ENCODE measurements around the gene GLP1R. TPM values are rescaled to one million over a fixed set of nuclear protein-coding genes. Genes with fewer than 3 reads are reported as not detected.

GLP1R gene
- total RNA-seq, 1 donor from 2014 or later = 3.9 TPM

DNA sequence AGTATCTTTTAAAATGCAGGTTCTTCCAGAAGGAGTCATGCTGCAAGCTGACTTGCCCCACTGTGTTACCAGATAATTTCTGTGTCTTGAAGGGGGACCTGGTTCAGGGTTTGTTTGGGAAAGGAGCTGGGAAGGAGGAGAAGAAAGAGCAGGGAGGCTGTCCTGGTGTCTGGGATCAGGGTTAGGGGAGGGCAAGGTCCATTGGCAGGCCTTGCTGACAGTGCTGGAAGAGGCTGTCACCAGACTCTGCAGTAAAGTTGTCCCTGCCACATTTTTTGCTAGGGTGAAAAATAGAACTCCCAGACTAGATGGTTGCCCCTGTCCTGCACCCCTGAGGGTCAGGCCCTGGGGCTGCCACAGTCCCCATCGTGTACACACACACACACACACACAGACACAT, 14.9 kb downstream of the GLP1R start:
- no peak for DNase-seq (ENCODE audit: low spot score, unreplicated experiment)
- Mint-ChIP-seq H3K4me3 (ENCODE audit: low read depth) (no peak overlapping the region), H3K27me3 (peaks cover 12% of the 10 kb centered on the region), H3K36me3 (ENCODE audit: insufficient read depth) (peaks cover 2% of the 10 kb centered on the region), H3K27ac (peak overlapping the region; percentile 10), H3K9me3 (ENCODE audit: low read depth) (no peaks in the 10 kb centered on the region), H3K4me1 (ENCODE audit: low read depth) (peaks cover 19% of the 10 kb centered on the region)
- TF ChIP-seq, protein P1, sequence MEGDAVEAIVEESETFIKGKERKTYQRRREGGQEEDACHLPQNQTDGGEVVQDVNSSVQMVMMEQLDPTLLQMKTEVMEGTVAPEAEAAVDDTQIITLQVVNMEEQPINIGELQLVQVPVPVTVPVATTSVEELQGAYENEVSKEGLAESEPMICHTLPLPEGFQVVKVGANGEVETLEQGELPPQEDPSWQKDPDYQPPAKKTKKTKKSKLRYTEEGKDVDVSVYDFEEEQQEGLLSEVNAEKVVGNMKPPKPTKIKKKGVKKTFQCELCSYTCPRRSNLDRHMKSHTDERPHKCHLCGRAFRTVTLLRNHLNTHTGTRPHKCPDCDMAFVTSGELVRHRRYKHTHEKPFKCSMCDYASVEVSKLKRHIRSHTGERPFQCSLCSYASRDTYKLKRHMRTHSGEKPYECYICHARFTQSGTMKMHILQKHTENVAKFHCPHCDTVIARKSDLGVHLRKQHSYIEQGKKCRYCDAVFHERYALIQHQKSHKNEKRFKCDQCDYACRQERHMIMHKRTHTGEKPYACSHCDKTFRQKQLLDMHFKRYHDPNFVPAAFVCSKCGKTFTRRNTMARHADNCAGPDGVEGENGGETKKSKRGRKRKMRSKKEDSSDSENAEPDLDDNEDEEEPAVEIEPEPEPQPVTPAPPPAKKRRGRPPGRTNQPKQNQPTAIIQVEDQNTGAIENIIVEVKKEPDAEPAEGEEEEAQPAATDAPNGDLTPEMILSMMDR (IDR thresholded peaks at IDR 0.05; ENCODE audit: unreplicated experiment) = no peak

DNA sequence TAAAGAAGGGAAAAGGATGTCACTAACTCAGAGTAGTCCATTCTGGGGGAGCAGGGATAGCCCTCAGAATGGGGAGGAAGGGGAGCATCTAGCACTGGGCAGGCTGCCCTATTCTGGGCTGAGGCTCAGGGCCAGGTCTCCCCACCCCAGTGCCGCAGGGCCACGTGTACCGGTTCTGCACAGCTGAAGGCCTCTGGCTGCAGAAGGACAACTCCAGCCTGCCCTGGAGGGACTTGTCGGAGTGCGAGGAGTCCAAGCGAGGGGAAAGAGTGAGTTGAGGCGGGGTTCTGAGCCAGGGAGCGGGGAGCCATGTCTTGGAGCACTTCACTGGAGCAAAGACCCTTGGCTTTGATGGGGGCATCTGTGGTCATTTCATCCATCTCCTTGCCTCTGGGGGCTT, 17.0 kb downstream of the GLP1R start:
- Mint-ChIP-seq H3K4me3 (ENCODE audit: low read depth) (no peak overlapping the region), H3K27ac (no peak overlapping the region), H3K36me3 (ENCODE audit: insufficient read depth) (peaks cover 2% of the 10 kb centered on the region), H3K4me1 (ENCODE audit: low read depth) (peaks cover 10% of the 10 kb centered on the region), H3K27me3 (peaks cover 8% of the 10 kb centered on the region), H3K9me3 (ENCODE audit: low read depth) (peaks cover 4% of the 10 kb centered on the region)
- no peak for DNase-seq (ENCODE audit: low spot score, unreplicated experiment)
- TF ChIP-seq, protein P1 (IDR thresholded peaks at IDR 0.05; ENCODE audit: unreplicated experiment) = no peak

DNA sequence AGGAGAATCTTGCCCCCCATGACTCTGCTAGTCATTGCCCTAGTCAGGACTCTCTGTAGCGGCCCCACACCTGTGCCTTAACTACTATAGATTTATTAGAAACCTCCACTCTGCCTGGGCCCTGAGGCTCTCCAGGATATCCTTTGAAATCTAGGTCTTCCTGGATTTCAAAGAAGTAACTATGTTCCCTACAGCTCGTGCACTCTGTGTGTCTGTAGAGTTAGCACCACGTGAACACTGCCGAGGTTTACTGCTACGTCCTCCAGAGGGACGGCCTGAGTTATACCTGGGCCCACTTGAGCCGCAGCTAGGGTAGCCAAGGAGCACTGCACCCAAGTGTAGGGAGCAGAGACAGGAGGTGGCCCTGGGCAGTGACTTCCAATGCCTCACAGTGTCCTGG, 19.8 kb downstream of the GLP1R start:
- Mint-ChIP-seq H3K4me1 (ENCODE audit: low read depth) (peaks cover 4% of the 10 kb centered on the region), H3K27ac (no peak overlapping the region), H3K36me3 (ENCODE audit: insufficient read depth) (peaks cover 2% of the 10 kb centered on the region), H3K27me3 (peaks cover 9% of the 10 kb centered on the region), H3K9me3 (ENCODE audit: low read depth) (peaks cover 4% of the 10 kb centered on the region), H3K4me3 (ENCODE audit: low read depth) (no peak overlapping the region)
- TF ChIP-seq, protein P1 (IDR thresholded peaks at IDR 0.05; ENCODE audit: unreplicated experiment) = no peak
- no peak for DNase-seq (ENCODE audit: low spot score, unreplicated experiment)

- H3K9me3 Mint-ChIP-seq (ENCODE audit: low read depth) = peaks cover 4% of the 10 kb centered on the region
- H3K27ac Mint-ChIP-seq = no peak overlapping the region
- peaks cover 12% of the 10 kb centered on the region for H3K27me3 Mint-ChIP-seq
- H3K4me1 Mint-ChIP-seq (ENCODE audit: low read depth) = peaks cover 2% of the 10 kb centered on the region
- no peak overlapping the region for H3K4me3 Mint-ChIP-seq (ENCODE audit: low read depth)
- H3K36me3 Mint-ChIP-seq (ENCODE audit: insufficient read depth) = no peaks in the 10 kb centered on the region
- TF ChIP-seq, protein P1 (IDR thresholded peaks at IDR 0.05; ENCODE audit: unreplicated experiment) = no peak
- no peak for DNase-seq (ENCODE audit: low spot score, unreplicated experiment)
Measured at GRCh38 chr6:39072830-39073229, 24.2 kb downstream of the GLP1R start.

GRCh38 chr6:39073471-39074355, 25.1 kb downstream of the GLP1R start:
- no peak overlapping the region for H3K27ac Mint-ChIP-seq
- TF ChIP-seq, protein P1 (IDR thresholded peaks at IDR 0.05; ENCODE audit: unreplicated experiment) = no peak
- no peak for DNase-seq (ENCODE audit: low spot score, unreplicated experiment)

More at GRCh38 chr6:39073471-39074355, 25.1 kb downstream of the GLP1R start:
- H3K4me3 Mint-ChIP-seq (ENCODE audit: low read depth) = no peak overlapping the region
- H3K27me3 Mint-ChIP-seq = peaks cover 12% of the 10 kb centered on the region
- H3K9me3 Mint-ChIP-seq (ENCODE audit: low read depth) = peaks cover 4% of the 10 kb centered on the region
- H3K36me3 Mint-ChIP-seq (ENCODE audit: insufficient read depth) = no peaks in the 10 kb centered on the region
- peaks cover 2% of the 10 kb centered on the region for H3K4me1 Mint-ChIP-seq (ENCODE audit: low read depth)
